Right renal pelvis (tissue), 4 donors: ENCODE data around the gene PAN2. TPM values are rescaled to one million over a fixed set of nuclear protein-coding genes. Genes with fewer than 3 reads are reported as not detected.
"Not testable (repeated sequence)": the region's sequence is repeated elsewhere in the genome, so short reads cannot be mapped to it uniquely, and the experiment has no call there.

Source experiments
- DNase-seq, 4 donors: peaks; one replicate each; pipeline ENCODE4 v3.0.0-alpha.2; 2013; ENCODE audit warnings: low read depth in 4 of 4, low spot score in 3 of 4, missing footprints in 1 of 4
- polyA plus RNA-seq, 4 donors: library from polyadenylated mRNA; unstranded; fragments of 120-200 nt; gene quantifications; one replicate each; pipeline ENCODE4 v1.2.1, GENCODE V29; 2013; ENCODE audit not compliant: insufficient read length in 4 of 4

The PAN2 gene
- polyA plus RNA-seq, 4 donors = 79.4 to 101 (median 82.0) TPM

GRCh38 chr12:56348776-56349175 is 15.0 kb upstream of the PAN2 start:
- DNase-seq = no peak

GRCh38 chr12:56347255-56347654 is 13.5 kb upstream of the PAN2 start:
- not testable (repeated sequence) for DNase-seq

DNA sequence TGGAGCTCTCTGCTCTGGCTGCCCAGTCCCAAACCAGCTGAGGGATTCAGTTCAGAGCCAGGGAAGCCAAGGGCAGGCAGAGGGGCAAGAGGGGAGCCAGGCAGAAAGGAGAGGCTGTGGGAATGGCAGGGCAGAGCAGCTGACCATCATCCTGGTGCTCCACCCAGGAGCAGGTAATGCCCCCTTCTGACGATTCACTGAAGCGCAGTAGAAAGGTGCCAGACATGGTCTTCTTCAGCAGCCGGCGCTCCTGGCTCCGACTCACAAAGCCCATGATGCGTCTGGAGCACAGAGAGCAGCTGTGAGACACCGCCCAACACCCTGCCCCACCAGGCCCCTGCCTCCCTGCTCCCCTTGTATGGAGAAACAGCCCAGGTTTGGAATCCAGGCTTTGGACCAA is 12.9 kb upstream of the PAN2 start:
- DNase-seq = no peak

DNA sequence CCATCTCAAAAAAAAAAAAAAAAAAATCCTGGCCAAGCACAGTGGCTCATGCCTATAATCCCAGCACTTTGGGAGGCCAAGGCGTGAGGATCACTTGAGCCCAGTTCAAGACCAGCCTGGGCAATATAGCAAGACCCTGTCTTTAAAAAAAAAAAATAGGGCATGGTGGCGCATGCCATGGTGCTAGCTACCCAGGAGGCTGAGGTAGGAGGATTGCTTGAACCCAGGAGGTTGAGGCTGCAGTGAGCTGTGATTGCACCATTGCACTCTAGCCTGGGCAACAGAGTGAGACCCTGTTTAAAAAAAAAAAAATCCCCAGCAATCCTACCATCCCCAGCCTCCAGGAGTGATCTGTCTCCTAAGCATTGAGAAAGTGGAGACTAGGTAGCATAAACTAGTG is 8.5 kb upstream of the PAN2 start:
- not testable (repeated sequence) for DNase-seq

- DNase-seq = no peak
Measured at GRCh38 chr12:56341616-56342015, 7.8 kb upstream of the PAN2 start.

DNA sequence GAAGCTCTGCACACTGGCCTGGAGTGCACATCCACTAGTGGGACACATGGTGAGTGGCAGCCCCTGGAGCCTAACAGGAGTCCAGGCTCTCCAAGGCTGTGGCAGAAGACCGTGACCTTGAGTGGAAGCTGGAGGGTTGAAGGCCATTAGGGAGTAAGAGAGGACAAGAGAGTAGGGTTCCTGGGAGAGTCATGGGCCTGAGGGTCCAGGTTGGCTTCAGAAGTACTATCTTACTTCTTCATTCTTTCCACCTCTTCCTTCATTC is 5.3 kb upstream of the PAN2 start:
- no peak for DNase-seq

GRCh38 chr12:56338308-56339157 is 4.7 kb upstream of the PAN2 start, which contains the start of gene IL23A:
TSS of gene IL23A (plus strand) at chr12:56338884. CDS start at chr12:56339045, 161 bp downstream.
- DNase-seq = no peak

- DNase-seq = no peak
Measured at GRCh38 chr12:56337753-56338251, 4.0 kb upstream of the PAN2 start.

- DNase-seq = no peak
Measured at GRCh38 chr12:56336361-56337167, 2.8 kb upstream of the PAN2 start.

DNA sequence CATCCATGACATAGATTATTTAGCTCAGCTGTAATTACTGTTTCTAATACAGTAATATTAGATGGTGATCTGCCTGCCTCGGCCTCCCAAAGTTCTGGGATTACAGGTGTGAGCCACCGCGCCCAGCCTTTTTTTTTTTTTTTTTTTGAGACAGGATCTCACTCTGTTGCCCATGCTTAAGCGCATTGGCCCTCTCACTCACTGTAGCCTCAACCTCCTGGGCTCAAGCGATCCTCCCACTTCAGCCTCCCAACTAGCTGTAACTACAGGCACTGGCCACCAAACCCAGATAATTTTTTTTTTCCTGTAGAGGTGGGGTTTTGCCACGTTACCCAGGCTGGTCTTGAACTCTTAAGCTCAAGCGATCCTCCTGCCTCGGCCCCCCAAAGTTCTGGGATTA is 1.7 kb upstream of the PAN2 start:
- not testable (repeated sequence) for DNase-seq

DNA sequence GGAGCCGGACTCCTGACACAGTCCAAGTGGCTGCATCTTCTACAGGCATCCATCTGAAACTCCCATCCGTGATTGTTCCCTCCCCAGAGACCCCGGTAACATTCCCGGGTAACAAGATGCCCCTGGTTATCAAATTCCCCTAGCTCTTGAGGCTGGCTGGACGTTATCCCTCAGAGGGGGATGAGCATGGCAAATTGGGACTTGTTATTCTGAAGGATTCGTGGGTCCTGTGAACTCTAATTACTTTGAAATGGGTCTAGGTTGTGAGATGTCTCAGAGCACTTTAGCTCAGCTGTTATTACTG is 642 bp upstream of the PAN2 start:
- no peak for DNase-seq

DNA sequence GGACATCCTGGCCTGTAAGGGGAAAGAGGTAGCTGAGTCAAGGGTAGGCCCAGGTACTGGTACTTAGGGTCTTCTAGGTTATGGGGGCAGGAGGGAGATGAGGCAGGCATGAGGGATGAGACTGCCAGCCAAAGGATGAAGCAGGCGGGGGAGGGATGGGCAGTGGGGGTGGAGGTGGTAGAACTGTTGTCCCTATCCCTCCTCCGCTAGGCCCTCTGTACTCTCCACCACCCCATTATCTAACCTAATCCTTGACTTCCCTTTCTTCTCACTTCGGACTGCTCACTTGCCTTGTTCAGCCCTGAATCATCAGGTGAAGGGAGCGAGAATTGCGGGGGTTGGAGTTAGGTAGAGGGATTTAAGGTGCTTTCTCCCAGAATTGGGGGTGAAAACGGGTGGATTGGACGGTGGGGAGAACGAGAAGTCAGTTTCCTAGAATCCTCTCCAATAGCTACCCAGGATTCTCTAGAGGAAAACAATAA is 562 bp downstream of the PAN2 start:
- DNase-seq = no peak

DNA sequence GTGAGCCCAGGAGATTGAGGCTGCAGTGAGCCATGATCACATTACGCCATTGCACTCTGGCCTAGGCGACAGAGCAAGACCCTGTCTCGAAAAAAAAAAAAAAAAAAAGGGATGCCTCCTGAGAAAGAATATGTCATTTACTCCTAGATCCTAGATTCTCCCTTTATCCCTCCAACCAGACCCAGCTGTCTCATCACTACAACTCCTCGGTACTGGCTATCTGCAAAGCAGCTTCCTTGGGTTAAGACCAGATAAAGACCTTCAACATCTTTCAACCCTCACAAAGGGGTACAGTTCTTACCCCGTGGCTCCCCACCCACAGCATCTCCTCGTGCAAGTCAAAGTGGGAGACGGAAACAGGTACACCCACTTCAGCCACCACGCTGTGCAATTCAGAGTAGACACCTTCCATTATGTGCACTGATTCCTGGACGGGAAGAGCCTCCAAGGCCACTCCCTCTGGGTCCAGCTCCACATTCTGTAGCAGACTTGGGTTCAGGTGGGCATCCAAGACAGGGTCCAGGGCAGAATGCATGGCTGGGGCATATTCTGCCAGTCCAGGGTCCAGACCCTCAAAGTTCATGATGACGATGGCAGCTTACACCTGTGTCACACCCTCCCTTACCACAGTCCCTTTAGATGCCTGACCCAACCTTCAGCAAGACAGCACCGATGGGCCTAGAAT is 1.1 kb downstream of the PAN2 start:
- DNase-seq = no peak

GRCh38 chr12:56330936-56331490 is 2.8 kb downstream of the PAN2 start:
- DNase-seq = no peak

- DNase-seq = no peak
Measured at GRCh38 chr12:56326533-56326932, 7.3 kb downstream of the PAN2 start.

GRCh38 chr12:56326126-56326525 is 7.7 kb downstream of the PAN2 start:
- no peak for DNase-seq

DNA sequence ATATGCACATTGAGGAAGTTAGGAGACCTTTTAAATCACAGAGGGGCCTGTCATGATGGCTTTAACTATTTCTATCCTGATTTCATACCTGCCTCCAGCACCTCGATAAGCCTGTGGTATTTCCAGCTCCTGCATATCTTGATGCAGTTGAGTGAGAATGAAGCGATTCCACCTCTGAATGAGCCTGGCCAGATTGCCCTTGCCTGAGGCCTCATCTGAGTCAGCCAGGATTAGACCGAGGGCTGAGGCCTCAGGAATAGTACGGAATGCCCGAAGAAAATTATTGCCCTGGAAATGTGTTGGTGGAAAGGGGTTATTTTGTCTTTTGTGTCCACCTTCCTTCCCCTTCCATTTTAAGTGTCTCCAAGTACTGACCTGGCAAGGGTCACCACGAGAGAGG is 9.6 kb downstream of the PAN2 start:
- DNase-seq = no peak

DNA sequence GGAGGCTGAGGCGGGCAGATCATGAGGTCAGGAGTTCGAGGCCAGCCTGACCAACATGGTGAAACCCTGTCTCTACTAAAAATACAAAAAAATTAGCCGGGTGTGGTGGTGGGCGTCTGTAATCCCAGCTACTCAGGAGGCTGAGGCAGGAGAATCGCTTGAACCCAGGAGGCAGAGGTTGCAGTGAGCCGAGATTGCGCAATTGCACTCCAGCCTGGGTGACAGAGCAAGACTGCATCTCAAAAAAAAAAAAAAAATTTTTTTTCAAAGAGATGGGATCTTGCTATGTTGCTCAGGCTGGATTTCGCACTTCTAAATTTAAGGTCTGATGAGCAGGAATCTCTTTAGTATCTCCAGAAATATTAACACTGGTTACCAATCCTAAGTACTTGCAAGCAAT is 12.2 kb downstream of the PAN2 start:
- not testable (repeated sequence) for DNase-seq

DNA sequence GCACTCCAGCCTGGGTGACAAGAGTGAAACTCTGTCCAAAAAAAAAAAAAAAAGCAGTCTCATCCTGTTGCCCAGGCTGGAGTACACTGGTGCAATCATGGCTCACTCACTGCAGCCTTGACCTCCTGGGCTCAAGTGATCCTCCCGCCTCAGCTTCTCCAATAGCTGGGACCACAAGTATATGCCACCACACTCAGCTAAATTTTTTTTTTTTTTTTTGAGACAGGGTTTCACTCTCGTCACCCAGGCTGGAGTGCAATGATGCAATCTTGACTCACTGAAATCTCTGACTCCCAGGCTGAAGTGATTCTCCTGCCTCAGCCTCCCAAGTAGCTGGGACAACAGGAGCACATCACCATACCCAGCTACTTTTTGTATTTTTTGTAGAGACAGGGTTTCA is 12.8 kb downstream of the PAN2 start:
- DNase-seq = no peak

- no peak for DNase-seq
Measured at GRCh38 chr12:56317675-56318074, 16.1 kb downstream of the PAN2 start.
